GM12873 (cell line): ENCODE data around the gene STX11.

Source experiments
- TF ChIP-seq, protein P1 (sequence below): IDR thresholded peaks from 2 replicates; pipeline ENCODE4 v1.5.1; 2012; ENCODE audit warnings: low read depth, mild to moderate bottlenecking, moderate library complexity, low read length, control low read depth; ENCODE audit not compliant: insufficient read depth; ENCODE audit errors: missing control alignments

Gene STX11

DNA sequence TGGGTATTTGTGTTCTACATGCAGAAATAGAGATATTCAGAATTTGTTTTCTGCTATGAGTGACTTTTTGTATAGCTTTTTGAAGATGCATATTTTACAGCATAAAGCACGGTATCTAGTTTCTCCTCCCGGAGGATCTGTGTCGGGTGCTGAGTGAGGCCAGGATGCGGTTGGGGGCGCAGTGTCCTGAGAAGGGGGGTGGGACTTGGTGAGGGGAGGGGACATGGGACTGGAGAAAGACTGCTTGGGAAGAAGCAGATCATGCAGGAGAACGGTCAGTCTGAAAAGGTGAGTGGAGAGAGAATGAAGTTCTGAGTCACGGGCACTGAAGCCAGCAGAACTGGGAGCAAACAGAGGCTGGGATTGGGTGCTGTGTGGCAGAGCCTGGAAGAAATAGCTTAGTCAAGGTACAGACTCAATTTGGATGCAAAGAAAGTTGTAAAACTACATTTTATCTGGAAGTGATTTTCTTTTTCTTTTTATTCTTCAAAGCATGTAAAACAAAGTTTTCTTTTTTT is 44.0 kb downstream of the STX11 start:
- TF ChIP-seq, protein P1, sequence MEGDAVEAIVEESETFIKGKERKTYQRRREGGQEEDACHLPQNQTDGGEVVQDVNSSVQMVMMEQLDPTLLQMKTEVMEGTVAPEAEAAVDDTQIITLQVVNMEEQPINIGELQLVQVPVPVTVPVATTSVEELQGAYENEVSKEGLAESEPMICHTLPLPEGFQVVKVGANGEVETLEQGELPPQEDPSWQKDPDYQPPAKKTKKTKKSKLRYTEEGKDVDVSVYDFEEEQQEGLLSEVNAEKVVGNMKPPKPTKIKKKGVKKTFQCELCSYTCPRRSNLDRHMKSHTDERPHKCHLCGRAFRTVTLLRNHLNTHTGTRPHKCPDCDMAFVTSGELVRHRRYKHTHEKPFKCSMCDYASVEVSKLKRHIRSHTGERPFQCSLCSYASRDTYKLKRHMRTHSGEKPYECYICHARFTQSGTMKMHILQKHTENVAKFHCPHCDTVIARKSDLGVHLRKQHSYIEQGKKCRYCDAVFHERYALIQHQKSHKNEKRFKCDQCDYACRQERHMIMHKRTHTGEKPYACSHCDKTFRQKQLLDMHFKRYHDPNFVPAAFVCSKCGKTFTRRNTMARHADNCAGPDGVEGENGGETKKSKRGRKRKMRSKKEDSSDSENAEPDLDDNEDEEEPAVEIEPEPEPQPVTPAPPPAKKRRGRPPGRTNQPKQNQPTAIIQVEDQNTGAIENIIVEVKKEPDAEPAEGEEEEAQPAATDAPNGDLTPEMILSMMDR = no peak

DNA sequence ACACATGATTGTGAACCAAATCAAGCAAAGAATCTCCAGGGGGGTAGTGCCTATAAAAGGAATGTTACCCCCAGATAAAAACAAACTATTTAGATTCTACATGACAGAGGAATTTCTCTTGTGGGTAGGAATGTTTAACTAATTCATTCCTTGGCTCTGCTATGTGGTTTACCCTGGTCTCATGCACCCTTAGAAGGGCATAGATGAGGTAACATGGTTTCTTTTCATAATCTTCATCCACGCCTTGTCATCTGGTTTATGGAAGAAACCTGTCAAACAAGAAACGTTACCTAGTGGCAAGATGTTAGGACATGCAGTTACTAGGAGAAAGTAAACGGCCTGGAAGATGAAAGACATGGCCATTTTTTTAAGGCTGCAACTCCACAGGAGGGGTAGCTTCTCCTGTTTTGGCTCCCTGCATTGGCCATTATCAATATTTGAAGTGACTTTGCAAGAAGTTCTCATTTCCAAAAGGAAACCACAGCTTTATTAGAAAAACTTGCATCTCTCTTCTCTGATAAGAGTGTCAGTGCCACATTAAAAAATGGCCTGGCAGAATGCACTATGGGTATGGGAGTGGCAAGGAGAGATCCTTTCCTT is 45.5 kb downstream of the STX11 start:
- TF ChIP-seq, protein P1 = no peak

DNA sequence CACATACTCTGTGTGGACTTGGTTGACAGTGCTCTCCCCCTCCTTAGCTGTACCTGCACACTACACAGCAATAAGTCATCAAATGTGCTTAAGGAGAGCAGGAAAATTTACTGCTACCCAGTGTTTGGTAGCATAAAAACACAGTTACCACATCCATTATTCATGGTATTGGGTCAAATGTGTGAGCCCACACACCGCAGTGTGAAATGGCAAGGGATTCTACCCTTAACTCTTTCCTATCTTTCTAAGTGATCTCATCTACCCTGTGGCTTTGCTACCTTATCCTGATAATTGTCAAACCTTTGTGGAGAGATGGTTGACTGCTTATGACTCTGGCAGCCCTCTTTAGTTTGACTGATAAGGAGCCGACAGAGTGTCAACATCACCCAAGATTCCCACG is 47.6 kb downstream of the STX11 start:
- TF ChIP-seq, protein P1 = no peak

DNA sequence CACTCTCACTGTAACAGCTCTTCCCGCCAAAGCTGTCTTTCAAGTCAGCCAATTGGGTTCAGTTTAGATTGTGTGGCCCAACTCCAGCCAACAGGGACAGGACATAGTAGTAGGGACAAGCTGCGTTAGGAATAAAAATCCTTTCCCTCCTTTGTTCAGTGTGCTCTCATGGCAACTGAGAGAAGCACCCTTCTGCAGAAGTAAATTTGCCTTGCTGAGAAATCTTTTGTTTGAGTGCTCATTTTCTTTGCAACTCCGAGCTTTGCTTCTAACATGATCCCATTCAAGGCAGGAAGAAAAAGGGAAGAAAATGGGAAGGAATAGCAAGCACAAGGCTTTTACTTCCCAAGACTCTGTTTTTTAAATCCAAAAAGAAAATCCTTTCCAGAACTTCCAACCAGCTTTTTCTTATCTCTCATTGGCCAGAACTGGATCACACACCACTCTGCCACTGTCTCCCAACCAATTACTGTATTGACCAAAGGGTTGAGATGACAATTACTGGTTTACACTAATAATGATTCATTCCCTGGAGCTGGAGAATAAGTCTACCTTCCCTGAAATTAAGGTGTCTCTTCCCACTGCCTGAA is 52.7 kb downstream of the STX11 start:
- TF ChIP-seq, protein P1 = no peak

DNA sequence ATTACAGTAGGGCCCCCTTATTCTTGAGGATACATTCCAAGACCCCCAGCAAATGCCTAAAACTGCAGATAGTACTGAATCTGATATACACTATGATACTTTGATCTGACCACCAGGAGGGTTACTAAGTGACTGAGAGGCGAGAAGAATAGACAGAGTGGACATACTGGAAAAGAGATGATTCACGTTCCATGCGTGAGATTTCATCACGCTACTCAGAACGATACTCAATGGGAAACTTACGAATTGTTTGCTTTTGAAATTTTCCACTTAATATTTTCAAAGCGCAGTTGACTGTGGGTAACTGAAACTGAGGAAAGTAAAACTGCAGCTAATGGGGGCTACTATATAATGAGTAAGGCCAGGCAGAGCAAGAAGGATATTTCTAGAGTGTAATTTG is 60.8 kb downstream of the STX11 start:
- TF ChIP-seq, protein P1 = no peak

DNA sequence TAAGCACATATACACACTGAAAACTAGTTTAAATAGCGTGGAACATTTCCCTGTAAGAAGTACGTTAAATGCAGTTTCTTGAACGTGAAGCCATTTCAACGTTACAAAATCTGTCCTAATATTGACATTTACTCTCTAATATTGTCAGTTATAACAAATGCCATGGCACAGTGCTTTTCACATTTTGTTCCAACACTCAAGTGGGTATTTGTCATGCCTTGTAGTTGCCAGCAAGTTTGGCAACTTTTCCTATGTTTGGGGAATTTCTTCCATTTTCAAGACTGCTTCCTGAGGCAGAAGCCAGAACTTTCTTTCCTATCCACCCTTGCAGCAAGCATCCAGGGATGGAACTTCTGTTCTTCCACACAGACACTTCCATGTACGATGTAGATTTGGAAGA is 63.0 kb downstream of the STX11 start:
- TF ChIP-seq, protein P1 = no peak

DNA sequence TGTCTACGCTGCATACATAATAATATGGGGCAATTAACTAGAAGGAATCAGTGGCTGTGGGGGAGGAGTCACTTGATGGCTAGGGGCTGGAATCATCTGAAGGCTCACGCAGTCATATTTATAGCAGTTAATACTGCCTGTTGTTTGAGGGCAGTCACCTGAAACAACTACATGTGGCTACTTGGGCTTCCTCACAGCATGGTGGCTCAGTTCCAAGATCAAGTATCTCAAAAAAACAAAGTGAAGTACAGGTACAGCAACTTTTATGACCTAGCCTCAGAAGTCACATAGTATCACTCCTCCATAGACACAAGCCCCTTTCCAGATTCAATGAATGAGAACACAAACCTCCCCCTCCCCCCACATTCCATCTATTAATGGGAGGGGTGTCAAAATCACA is 63.7 kb downstream of the STX11 start:
- TF ChIP-seq, protein P1 = no peak
